NCI-H748 treated with DMSO at 0.1 percent for 48 hours (cell line): ENCODE results near the gene BANF1.
A peak's percentile ranks its signal among the peaks of the same experiment; 100 is the strongest.
"Not testable (repeated sequence)": the region's sequence is repeated elsewhere in the genome, so short reads cannot be mapped to it uniquely, and the experiment has no call there.

Experiments
- DNase-seq: peaks from one replicate; lab custom pipeline; 2025; lab: John Stamatoyannopoulos, UW

Gene BANF1

GRCh38 chr11:65978391-65979238 is 23.7 kb upstream of the BANF1 start:
- DNase-seq, result no peak

GRCh38 chr11:65979261-65979759 is 23.0 kb upstream of the BANF1 start:
- no peak for DNase-seq

GRCh38 chr11:65981101-65981740 is 21.1 kb upstream of the BANF1 start:
- no peak for DNase-seq

GRCh38 chr11:65981972-65982823 is 20.1 kb upstream of the BANF1 start:
- no peak for DNase-seq

GRCh38 chr11:65982824-65983588 is 19.3 kb upstream of the BANF1 start:
- no peak for DNase-seq

GRCh38 chr11:65983589-65983987 is 18.7 kb upstream of the BANF1 start:
- no peak for DNase-seq

GRCh38 chr11:65987336-65987735 is 15.0 kb upstream of the BANF1 start:
- no peak for DNase-seq

- DNase-seq, result peak; percentile 91
These were observed 13.3 kb upstream of the BANF1 start for GRCh38 chr11:65988791-65989592.

GRCh38 chr11:65992056-65992455 is 10.2 kb upstream of the BANF1 start:
- no peak for DNase-seq

- no peak for DNase-seq
These were observed 5.0 kb upstream of the BANF1 start for GRCh38 chr11:65997286-65997685.

GRCh38 chr11:66002648-66003225 is 434 bp downstream of the BANF1 start:
- DNase-seq, result peak; percentile 42

- DNase-seq, result no peak
These were observed 988 bp downstream of the BANF1 start for GRCh38 chr11:66003291-66003690.

GRCh38 chr11:66004186-66004585 is 1.9 kb downstream of the BANF1 start:
- no peak for DNase-seq

- no peak for DNase-seq
These were observed 4.0 kb downstream of the BANF1 start for GRCh38 chr11:66006134-66006890.

GRCh38 chr11:66006891-66007176 is 4.5 kb downstream of the BANF1 start:
- DNase-seq, result no peak

GRCh38 chr11:66007201-66007634 is 4.9 kb downstream of the BANF1 start:
- no peak for DNase-seq

- no peak for DNase-seq
These were observed 5.8 kb downstream of the BANF1 start for GRCh38 chr11:66008095-66008467.

- DNase-seq, result no peak
These were observed 6.3 kb downstream of the BANF1 start for GRCh38 chr11:66008468-66009101.

- DNase-seq, result not testable (repeated sequence)
These were observed 7.7 kb downstream of the BANF1 start for GRCh38 chr11:66010036-66010435.
